Tibial nerve (tissue), 3 donors: ENCODE results near the gene PKNOX2.

ENCODE experiments used
- CTCF ChIP-seq, 5 experiments: fragments of 200-600 bp in 3 of 5; fragments of 450-650 bp in 2 of 5; sonication (generic) in 3 of 5; IDR thresholded peaks; one replicate each; pipeline ENCODE4 v1.5.1; 2016 to 2019; ENCODE audit warnings: antibody characterized with exemption in 5 of 5, mild to moderate bottlenecking in 3 of 5, moderate library complexity in 2 of 5
- POLR2A ChIP-seq, 2 donors: fragments of 450-650 bp; IDR thresholded peaks; one replicate each; pipeline ENCODE4 v1.6.1; 2017; ENCODE audit warnings: antibody characterized with exemption in 2 of 2, mild to moderate bottlenecking in 2 of 2, moderate library complexity in 2 of 2

GRCh38 chr11:125264100-125265022, 99.8 kb downstream of the PKNOX2 start:
- TF ChIP-seq CTCF (IDR thresholded peaks at IDR 0.05): no peak
- TF ChIP-seq POLR2A (IDR thresholded peaks at IDR 0.05): no peak
